SK-N-SH (cell line): Measurements from ENCODE around the gene CCL17. TPM values are rescaled to one million over a fixed set of nuclear protein-coding genes. Genes with fewer than 3 reads are reported as not detected.

Source experiments
- CTCF ChIA-PET: fragments of 300-600, 350-600 bp; formaldehyde crosslinking; extraction: SDS; loops from one replicate; lab custom pipeline; 2021; lab: Yijun Ruan, JAX
- POLR2A ChIA-PET: fragments of 350-600 bp; sonication (Branson Sonifier 250); formaldehyde crosslinking; extraction: SDS; loops from one replicate; lab custom pipeline; 2020; ENCODE audit warnings: antibody characterized with exemption, inconsistent platforms; lab: Yijun Ruan, JAX
- DNase-seq: peaks from one replicate; pipeline ENCODE4 v3.0.0; 2012
- H2AFZ ChIP-seq: fragments of 200-600 bp; sonication (generic); 2 replicates; pipeline ENCODE4 v1.8.1; 2016; ENCODE audit warnings: antibody characterized with exemption, mild to moderate bottlenecking, low read depth
- H3F3A ChIP-seq: fragments of 200-600 bp; sonication (generic); replicated peaks from 2 replicates; pipeline ENCODE3; 2016; ENCODE audit warnings: antibody characterized with exemption, mild to moderate bottlenecking; ENCODE audit not compliant: insufficient read depth
- H3K27ac ChIP-seq, 2 experiments: fragments of 200-500 bp in 1 of 2; fragments of 200-600 bp in 1 of 2; sonication (Bioruptor generic) in 1 of 2; sonication (generic), shearing (Covaris generic) in 1 of 2; 2 replicates each; pipeline versions ENCODE4 v1.5.1 to v1.6.1; 2014 to 2016; ENCODE audit warnings: low read depth in 2 of 2, inconsistent platforms in 1 of 2, low read length in 1 of 2, mild to moderate bottlenecking in 1 of 2, mixed read lengths in 1 of 2
- H3K27me3 ChIP-seq: fragments of 200-600 bp; sonication (generic), shearing (Covaris generic); 2 replicates; pipeline ENCODE4 v1.6.1; 2016; ENCODE audit warnings: mixed run types; ENCODE audit not compliant: insufficient read depth
- H3K36me3 ChIP-seq, 2 experiments: fragments of 200-500 bp in 1 of 2; fragments of 200-600 bp in 1 of 2; sonication (Bioruptor generic) in 1 of 2; sonication (generic) in 1 of 2; replicated peaks in 1 of 2; 2 replicates each; pipeline versions ENCODE3 to v1.5.1; 2014 to 2016; ENCODE audit warnings: low read length in 1 of 2, mild to moderate bottlenecking in 1 of 2; ENCODE audit not compliant: insufficient read depth in 2 of 2, control insufficient read depth in 1 of 2
- H3K4me1 ChIP-seq, 2 experiments: fragments of 200-500 bp in 1 of 2; fragments of 200-600 bp in 1 of 2; sonication (Bioruptor generic) in 1 of 2; sonication (generic), shearing (Covaris generic) in 1 of 2; 2 replicates each; pipeline versions ENCODE4 v1.5.1 to v1.6.1; 2014 to 2016; ENCODE audit warnings: low read depth in 1 of 2, low read length in 1 of 2, mixed run types in 1 of 2; ENCODE audit not compliant: insufficient read depth in 2 of 2, control insufficient read depth in 1 of 2
- H3K4me2 ChIP-seq: fragments of 200-600 bp; sonication (generic), shearing (Covaris generic); 2 replicates; pipeline ENCODE4 v1.6.1; 2017; ENCODE audit warnings: mixed run types
- H3K4me3 ChIP-seq, 2 experiments: fragments of 200-500 bp in 1 of 2; fragments of 200-600 bp in 1 of 2; sonication (Bioruptor generic) in 1 of 2; sonication (generic), shearing (Covaris generic) in 1 of 2; 2 replicates each; pipeline versions ENCODE4 v1.5.1 to v1.8.1; 2014 to 2016; ENCODE audit warnings: low read depth in 2 of 2, inconsistent platforms in 1 of 2, low read length in 1 of 2, mild to moderate bottlenecking in 1 of 2, mixed read lengths in 1 of 2, moderate library complexity in 1 of 2
- H3K79me2 ChIP-seq: fragments of 200-600 bp; sonication (generic); 2 replicates; pipeline ENCODE4 v1.8.1; 2017; ENCODE audit warnings: mild to moderate bottlenecking; ENCODE audit not compliant: insufficient read depth
- H3K9ac ChIP-seq: fragments of 200-600 bp; sonication (generic); 2 replicates; pipeline ENCODE4 v1.6.1; 2017; ENCODE audit warnings: mixed run types
- H3K9me2 ChIP-seq: fragments of 200-600 bp; sonication (generic); 2 replicates; pipeline ENCODE4 v1.6.1; 2017; ENCODE audit warnings: mixed run types
- H3K9me3 ChIP-seq: fragments of 200-600 bp; sonication (generic); 2 replicates; pipeline ENCODE4 v1.6.1; 2017; ENCODE audit warnings: mixed run types, mild to moderate bottlenecking, moderate library complexity
- H4K20me1 ChIP-seq: fragments of 200-600 bp; sonication (generic); 2 replicates; pipeline ENCODE4 v1.6.1; 2017; ENCODE audit warnings: mild to moderate bottlenecking, mixed run types; ENCODE audit not compliant: insufficient read depth
- CTCF ChIP-seq: fragments of 200-600 bp; sonication (generic); IDR thresholded peaks from 2 replicates; pipeline ENCODE4 v1.6.1; 2017; ENCODE audit warnings: antibody characterized with exemption, mild to moderate bottlenecking, moderate library complexity
- EZH2phosphoT487 ChIP-seq: fragments of 200-600 bp; sonication (generic); IDR thresholded peaks from 2 replicates; pipeline ENCODE4 v1.6.1; 2017; ENCODE audit warnings: low read depth, mixed run types, mild to moderate bottlenecking, antibody characterized with exemption, moderate library complexity, borderline replicate concordance
- FOSL2 ChIP-seq: IDR thresholded peaks from 2 replicates; pipeline ENCODE4 v1.4.0; 2012; ENCODE audit warnings: low read depth, mild to moderate bottlenecking, moderate library complexity, borderline replicate concordance
- FOXM1 ChIP-seq: IDR thresholded peaks from 2 replicates; pipeline ENCODE4 v1.4.0; 2012; ENCODE audit warnings: low read depth, mild to moderate bottlenecking
- GATA2 ChIP-seq: sonication (generic); formaldehyde crosslinking; IDR thresholded peaks from 2 replicates; pipeline ENCODE4 v1.5.0; 2020; ENCODE audit warnings: mild to moderate bottlenecking, missing genetic modification reagents
- IRF3 ChIP-seq: fragments of 150-350 bp; IDR thresholded peaks from 2 replicates; pipeline ENCODE4 v1.6.1; 2016; ENCODE audit warnings: mild to moderate bottlenecking, low read depth, low read length
- JUND ChIP-seq: IDR thresholded peaks from 2 replicates; pipeline ENCODE4 v1.4.0; 2012
- NFIC ChIP-seq: IDR thresholded peaks from 2 replicates; pipeline ENCODE4 v1.4.0; 2012; ENCODE audit warnings: borderline replicate concordance
- POLR2AphosphoS5 ChIP-seq: IDR thresholded peaks from 2 replicates; pipeline ENCODE4 v1.6.1; 2012; ENCODE audit warnings: low read depth, low read length
- RAD21 ChIP-seq: IDR thresholded peaks from 2 replicates; pipeline ENCODE4 v1.6.1; 2012; ENCODE audit warnings: mild to moderate bottlenecking, low read length
- RCOR1 ChIP-seq: fragments of 150-350 bp; IDR thresholded peaks from 2 replicates; pipeline ENCODE4 v1.6.1; 2017; ENCODE audit warnings: antibody characterized with exemption, low read length
- RFX5 ChIP-seq: IDR thresholded peaks from 2 replicates; pipeline ENCODE4 v1.6.1; 2012; ENCODE audit warnings: mild to moderate bottlenecking, improper control_type of control experiment, low read length
- RXRA ChIP-seq: IDR thresholded peaks from 2 replicates; pipeline ENCODE4 v1.4.0; 2012; ENCODE audit warnings: low read depth, mild to moderate bottlenecking, borderline replicate concordance
- TAF1 ChIP-seq: IDR thresholded peaks from 2 replicates; pipeline ENCODE4 v1.6.1; 2012; ENCODE audit warnings: low read depth, mild to moderate bottlenecking, low read length, moderate library complexity, borderline replicate concordance
- TCF12 ChIP-seq: IDR thresholded peaks from 2 replicates; pipeline ENCODE4 v1.4.0; 2012
- TEAD4 ChIP-seq: IDR thresholded peaks from 2 replicates; pipeline ENCODE4 v1.4.0; 2012; ENCODE audit warnings: mild to moderate bottlenecking, borderline replicate concordance; ENCODE audit not compliant: insufficient read depth
- USF1 ChIP-seq: IDR thresholded peaks from 2 replicates; pipeline ENCODE4 v1.4.0; 2012; ENCODE audit warnings: low read depth, borderline replicate concordance
- WGBS: methylation state at CpG from one replicate; pipeline ENCODE4 v1.1.6; 2017; ENCODE audit warnings: low lambda C conversion rate; 5-methylcytosine and 5-hydroxymethylcytosine counted together
- polyA plus RNA-seq, 3 experiments: library from polyadenylated mRNA; depleted of rRNA; stranded (reverse); fragments of >200 nt; gene quantifications; 2 replicates each; pipeline ENCODE4 v1.2.3, GENCODE V29; 2012

Gene CCL17
- polyA plus RNA-seq, 1 of the 3 experiments (the other 2 are of a cell fraction), result not detected

GRCh38 chr16:57411362-57411976, 6.9 kb downstream of the CCL17 start:
- 74% methylated on average over 9 of the region's 12 CpGs for WGBS
- CTCF ChIA-PET, result interaction anchor here (0.7 to 17.3 kb wide), 3 partner anchors 11 to 110 kb away, joined by 3 to 544 read pairs (median 6); no protein-coding TSS in a partner anchor

GRCh38 chr16:57412584-57412983, 8.0 kb downstream of the CCL17 start:
- Histone ChIP-seq H3K4me1 (peaks cover 0 to 33% of the 10 kb centered on the region in 2 experiments; a peak in 1 of 4 replicates), H3F3A (peaks cover under 1% of the 10 kb centered on the region), H3K9me2 (no peaks in the 10 kb centered on the region), H3K4me2 (no peak overlapping the region), H3K4me3 (no peak overlapping the region), H3K79me2 (no peaks in the 10 kb centered on the region), H4K20me1 (no peaks in the 10 kb centered on the region), H2AFZ (no peak overlapping the region), H3K36me3 (no peaks in the 10 kb centered on the region), H3K27ac (no peak overlapping the region), H3K9ac (no peak overlapping the region), H3K9me3 (no peaks in the 10 kb centered on the region), H3K27me3 (no peaks in the 10 kb centered on the region)
- no peak for TF ChIP-seq USF1
- no peak for TF ChIP-seq FOXM1
- no peak for TF ChIP-seq TAF1
- no peak for TF ChIP-seq TCF12
- no peak for TF ChIP-seq GATA2 (CRISPR knock-in tag)
- no peak for TF ChIP-seq RXRA
- 96% methylated on average over 4 of the region's 9 CpGs for WGBS
- CTCF ChIA-PET, result interaction anchor here (1.4 to 17.3 kb wide), 4 partner anchors 10 to 111 kb away, joined by 3 to 544 read pairs (median 5); no protein-coding TSS in a partner anchor
- no peak for DNase-seq
- POLR2A ChIA-PET, result interaction anchor here (0.6 kb wide), 1 partner anchor 9 kb away, joined by 3 read pairs; no protein-coding TSS in a partner anchor

More at GRCh38 chr16:57411362-57411976, 6.9 kb downstream of the CCL17 start:
- Histone ChIP-seq H3K4me3 (no peak overlapping the region), H3K9me2 (no peaks in the 10 kb centered on the region)
- no peak for TF ChIP-seq JUND
- TF ChIP-seq, all 33 proteins: peak for 0
- H3K9me3 ChIP-seq, result no peaks in the 10 kb centered on the region
- no peak overlapping the region for H3K9ac ChIP-seq
- H2AFZ ChIP-seq, result no peak overlapping the region
- H3K36me3 ChIP-seq, result no peaks in the 10 kb centered on the region
- H3K27me3 ChIP-seq, result no peaks in the 10 kb centered on the region
- H3K79me2 ChIP-seq, result no peaks in the 10 kb centered on the region
- H3F3A ChIP-seq, result no peaks in the 10 kb centered on the region
- no peak for DNase-seq
- H4K20me1 ChIP-seq, result no peaks in the 10 kb centered on the region
- no peak overlapping the region for H3K4me2 ChIP-seq
- POLR2A ChIA-PET, result no interaction called here
- H3K4me1 ChIP-seq, result peaks cover 0 to 25% of the 10 kb centered on the region in 2 experiments; a peak in 1 of 4 replicates
- no peak overlapping the region for H3K27ac ChIP-seq

- DNase-seq, result no peak
- Histone ChIP-seq H3K27me3 (no peaks in the 10 kb centered on the region), H4K20me1 (no peaks in the 10 kb centered on the region), H3K4me1 (peaks cover 0 to 37% of the 10 kb centered on the region in 2 experiments; a peak in 1 of 4 replicates), H3K79me2 (no peaks in the 10 kb centered on the region), H2AFZ (no peak overlapping the region), H3K4me2 (no peak overlapping the region), H3K9ac (no peak overlapping the region), H3K36me3 (no peaks in the 10 kb centered on the region), H3K9me2 (no peaks in the 10 kb centered on the region), H3K27ac (no peak overlapping the region), H3F3A (peaks cover 4% of the 10 kb centered on the region), H3K9me3 (no peaks in the 10 kb centered on the region), H3K4me3 (no peak overlapping the region)
- TF ChIP-seq CTCF (no peak), FOXM1 (no peak), GATA2 (CRISPR knock-in tag) (no peak), RAD21 (no peak), EZH2phosphoT487 (no peak), TEAD4 (no peak), POLR2AphosphoS5 (no peak), RCOR1 (no peak), USF1 (no peak), FOSL2 (no peak), NFIC (no peak), RFX5 (no peak), IRF3 (no peak)
- POLR2A ChIA-PET, result interaction anchor here (0.6 kb wide), 3 partner anchors 12 to 132 kb away, joined by 3 to 4 read pairs (median 3); no protein-coding TSS in a partner anchor
- WGBS, result 97% methylated on average over 3 of the region's 5 CpGs
- CTCF ChIA-PET, result interaction anchor here (1.4 to 17.3 kb wide), 5 partner anchors 9 to 112 kb away, joined by 3 to 544 read pairs (median 5); no protein-coding TSS in a partner anchor
These were observed 8.7 kb downstream of the CCL17 start for GRCh38 chr16:57413301-57413730.
